PC-3 (cell line): ENCODE results near the gene KLHL11. TPM values are rescaled to one million over a fixed set of nuclear protein-coding genes. Genes with fewer than 3 reads are reported as not detected.
A peak's percentile ranks its signal among the peaks of the same experiment; 100 is the strongest.

Source experiments
- ATAC-seq: fragments of 200-7000 bp; cut with Tn5 transposase; 2 replicates; pipeline ENCODE4 v1.9.1; 2020; ENCODE audit warnings: mild to moderate bottlenecking, moderate library complexity
- BruUV-seq: library from RNA; stranded (reverse); fragments of 400-500 nt; replicated peaks from 2 replicates; lab custom pipeline; 2021; lab: Mats Ljungman, UMichigan
- CTCF ChIA-PET: fragments of 300-600 bp; sonication (Branson Sonifier 250); formaldehyde crosslinking; loops from one replicate; lab custom pipeline; 2022; ENCODE audit warnings: antibody characterized with exemption; lab: Charles Lee
- POLR2A ChIA-PET: fragments of 300-600 bp; sonication (Branson Sonifier 250); formaldehyde crosslinking; loops from one replicate; lab custom pipeline; 2022; ENCODE audit warnings: antibody characterized with exemption; ENCODE audit not compliant: unreplicated experiment; lab: Charles Lee
- DNase-seq: peaks from one replicate; pipeline ENCODE4 v3.0.0-alpha.2; 2015
- H2AFZ ChIP-seq: fragments of 300-600 bp; sonication (generic); 2 replicates; pipeline ENCODE4 v1.6.0; 2016; ENCODE audit warnings: antibody characterized with exemption, low read length
- H3F3A ChIP-seq: fragments of 300-600 bp; sonication (generic); one replicate; pipeline ENCODE4 v1.6.0; 2017; ENCODE audit warnings: antibody characterized with exemption, low read length, control low read depth, mild to moderate bottlenecking; ENCODE audit not compliant: unreplicated experiment
- H3K27ac ChIP-seq: fragments of 300-600 bp; sonication (generic); 2 replicates; pipeline ENCODE4 v1.5.1; 2016; ENCODE audit warnings: mild to moderate bottlenecking, low read length
- H3K27me3 ChIP-seq: fragments of 300-600 bp; sonication (generic); 2 replicates; pipeline ENCODE4 v1.6.1; 2016; ENCODE audit warnings: low read length, mixed read lengths
- H3K36me3 ChIP-seq: fragments of 300-600 bp; sonication (generic); 2 replicates; pipeline ENCODE4 v1.6.1; 2016; ENCODE audit warnings: low read depth, mixed run types, low read length, mixed read lengths
- H3K4me1 ChIP-seq: fragments of 300-600 bp; sonication (generic); 2 replicates; pipeline ENCODE4 v1.5.1; 2016; ENCODE audit warnings: low read length; ENCODE audit not compliant: insufficient read depth
- H3K4me2 ChIP-seq: fragments of 300-600 bp; sonication (generic); 2 replicates; pipeline ENCODE4 v1.6.0; 2016; ENCODE audit warnings: low read length
- H3K4me3 ChIP-seq: fragments of 300-600 bp; sonication (generic); 2 replicates; pipeline ENCODE4 v1.5.1; 2016; ENCODE audit warnings: mild to moderate bottlenecking, low read length, mixed read lengths
- H3K79me2 ChIP-seq: fragments of 300-600 bp; sonication (generic); 2 replicates; pipeline ENCODE4 v1.6.1; 2017; ENCODE audit warnings: low read length, mixed read lengths
- H3K9ac ChIP-seq: fragments of 300-600 bp; sonication (generic); 2 replicates; pipeline ENCODE4 v1.6.0; 2016; ENCODE audit warnings: mild to moderate bottlenecking, low read length
- H3K9me2 ChIP-seq: fragments of 300-600 bp; sonication (generic); replicated peaks from 2 replicates; pipeline ENCODE4 v1.6.1; 2016; ENCODE audit warnings: mixed run types, low read length, mixed read lengths
- H3K9me3 ChIP-seq: fragments of 300-600 bp; sonication (generic); 2 replicates; pipeline ENCODE4 v1.6.1; 2016; ENCODE audit warnings: low read length, mixed read lengths
- H4K20me1 ChIP-seq: fragments of 300-600 bp; sonication (generic); 2 replicates; pipeline ENCODE4 v1.6.1; 2016; ENCODE audit warnings: low read length, mixed read lengths
- CTCF ChIP-seq: fragments of 300-600 bp; sonication (generic); conservative IDR thresholded peaks from 2 replicates; pipeline ENCODE4 v1.5.1; 2017; ENCODE audit warnings: antibody characterized with exemption, low read depth, mild to moderate bottlenecking, low read length
- EZH2 ChIP-seq: fragments of 300-600 bp; sonication (generic); IDR thresholded peaks from one replicate; pipeline ENCODE4 v1.6.1; 2017; ENCODE audit warnings: antibody characterized with exemption, mild to moderate bottlenecking, low read length; ENCODE audit not compliant: unreplicated experiment
- EZH2phosphoT487 ChIP-seq: fragments of 300-600 bp; sonication (generic); IDR thresholded peaks from 2 replicates; pipeline ENCODE4 v1.6.1; 2018; ENCODE audit warnings: mild to moderate bottlenecking, antibody characterized with exemption, low read length, borderline replicate concordance
- intact Hi-C: fragments of 100-400 bp; cut with micrococcal nuclease; formaldehyde crosslinking; loops from 2 replicates; pipeline ENCODE4 v1.9.0; 2023
- total RNA-seq: library from RNA; depleted of rRNA; stranded (reverse); fragments of >200 nt; gene quantifications from 2 replicates; pipeline ENCODE4 v1.2.3, GENCODE V29; 2014

KLHL11 gene
- total RNA-seq, 1 experiment from 2014 or later = 19.9 TPM

DNA sequence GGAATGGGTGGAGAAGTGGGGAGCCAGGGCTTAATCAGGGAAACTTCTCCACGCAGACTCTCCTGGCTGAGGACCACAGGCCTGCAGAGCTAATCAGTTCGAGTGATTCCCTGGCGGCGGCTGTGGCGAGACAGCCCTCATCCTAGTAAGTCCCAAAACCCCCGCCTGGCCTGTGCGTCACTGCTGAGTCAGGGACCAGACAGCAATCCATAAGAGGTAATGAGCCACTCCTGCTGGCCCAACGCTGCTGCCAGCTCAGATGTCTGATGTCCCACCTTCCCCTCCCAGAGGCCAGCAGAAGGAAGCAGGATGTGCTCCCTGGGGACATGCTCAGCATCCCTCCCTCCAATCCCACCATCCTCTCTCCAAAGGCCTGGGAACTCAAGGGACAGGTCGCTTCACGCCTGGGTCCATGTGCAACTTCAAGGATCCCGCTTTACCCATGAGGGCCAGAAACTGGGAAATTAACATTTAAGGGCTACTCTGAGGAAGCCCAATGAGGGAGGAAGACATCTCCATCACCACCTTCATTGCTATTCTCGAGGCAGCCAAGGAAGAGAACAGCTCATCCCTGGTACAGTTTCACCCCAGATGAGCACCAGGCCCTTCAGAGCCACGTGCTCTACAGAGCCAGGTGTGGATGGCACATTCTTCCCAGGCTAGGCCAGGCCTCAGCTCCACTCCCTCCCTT, 45.6 kb upstream of the KLHL11 start:
- Histone ChIP-seq H3K27me3 (no peaks in the 10 kb centered on the region), H3K4me3 (peak overlapping the region; percentile 40; the same call in 1 of the 2 replicates), H3K9ac (peak overlapping the region; percentile 40), H3K36me3 (peaks cover 38% of the 10 kb centered on the region; the same call in 1 of the 2 replicates), H3K9me3 (no peaks in the 10 kb centered on the region), H3K4me1 (peaks cover 43% of the 10 kb centered on the region), H3F3A (peaks cover 7% of the 10 kb centered on the region), H3K27ac (peak overlapping the region; percentile 87), H4K20me1 (peaks cover 27% of the 10 kb centered on the region), H3K79me2 (peaks cover 48% of the 10 kb centered on the region), H2AFZ (no peak overlapping the region), H3K9me2 (no peaks in the 10 kb centered on the region), H3K4me2 (peak overlapping the region; percentile 77)
- peak; percentile 91 for DNase-seq
- intact Hi-C loops = no loop called here
- POLR2A ChIA-PET = interaction anchor here (0.5 to 1.0 kb wide), 2 partner anchors 45 to 84 kb away, joined by 3 to 5 read pairs; partner anchors contain the start of gene KLHL11
- TF ChIP-seq EZH2 (no peak), EZH2phosphoT487 (no peak), CTCF (no peak)
- peak; percentile 97 for ATAC-seq
- CTCF ChIA-PET = no interaction called here
- BruUV-seq = no TSS peak

DNA sequence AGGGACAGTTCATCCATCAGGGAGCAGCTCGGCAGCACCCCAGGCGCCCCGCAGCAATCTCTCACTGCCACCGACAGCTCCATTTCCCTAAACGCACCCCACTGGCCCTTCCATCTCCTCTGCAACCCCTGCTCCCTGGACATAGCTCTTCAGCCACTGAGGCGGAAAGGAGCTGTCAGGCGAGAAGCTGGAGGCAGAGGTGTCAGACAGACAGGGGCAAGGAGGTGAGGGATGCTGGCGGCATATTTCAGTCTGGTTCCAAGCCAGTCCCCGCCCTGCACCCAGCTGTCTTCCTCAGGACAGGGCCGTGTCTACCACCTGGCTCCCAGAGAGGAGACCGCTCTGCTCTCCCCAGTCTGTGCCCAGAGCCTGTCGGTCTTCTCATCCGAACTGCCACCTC, 43.9 kb upstream of the KLHL11 start:
- Histone ChIP-seq H3K79me2 (peaks cover 30% of the 10 kb centered on the region), H3K27me3 (no peaks in the 10 kb centered on the region), H3K4me3 (no peak overlapping the region), H3K9me2 (no peaks in the 10 kb centered on the region), H4K20me1 (peaks cover 12% of the 10 kb centered on the region; the same call in 1 of the 2 replicates), H3K36me3 (peaks cover 47% of the 10 kb centered on the region), H2AFZ (no peak overlapping the region), H3K27ac (no peak overlapping the region), H3K4me1 (peaks cover 30% of the 10 kb centered on the region), H3K4me2 (no peak overlapping the region), H3F3A (peaks cover 7% of the 10 kb centered on the region), H3K9me3 (no peaks in the 10 kb centered on the region), H3K9ac (no peak overlapping the region)
- DNase-seq (no peak), ATAC-seq (no peak)
- ChIA-PET CTCF (no interaction called here), POLR2A (interaction anchor here (0.6 kb wide), 1 partner anchor 15 kb away, joined by 3 read pairs; no protein-coding TSS in a partner anchor)
- no peak for TF ChIP-seq CTCF
- no peak for TF ChIP-seq EZH2phosphoT487
- TF ChIP-seq EZH2 = no peak
- intact Hi-C loops = no loop called here
- no TSS peak for BruUV-seq
